Measurements from ENCODE around the gene PELI1.

PELI1 gene, protein sequence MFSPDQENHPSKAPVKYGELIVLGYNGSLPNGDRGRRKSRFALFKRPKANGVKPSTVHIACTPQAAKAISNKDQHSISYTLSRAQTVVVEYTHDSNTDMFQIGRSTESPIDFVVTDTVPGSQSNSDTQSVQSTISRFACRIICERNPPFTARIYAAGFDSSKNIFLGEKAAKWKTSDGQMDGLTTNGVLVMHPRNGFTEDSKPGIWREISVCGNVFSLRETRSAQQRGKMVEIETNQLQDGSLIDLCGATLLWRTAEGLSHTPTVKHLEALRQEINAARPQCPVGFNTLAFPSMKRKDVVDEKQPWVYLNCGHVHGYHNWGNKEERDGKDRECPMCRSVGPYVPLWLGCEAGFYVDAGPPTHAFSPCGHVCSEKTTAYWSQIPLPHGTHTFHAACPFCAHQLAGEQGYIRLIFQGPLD

DNA sequence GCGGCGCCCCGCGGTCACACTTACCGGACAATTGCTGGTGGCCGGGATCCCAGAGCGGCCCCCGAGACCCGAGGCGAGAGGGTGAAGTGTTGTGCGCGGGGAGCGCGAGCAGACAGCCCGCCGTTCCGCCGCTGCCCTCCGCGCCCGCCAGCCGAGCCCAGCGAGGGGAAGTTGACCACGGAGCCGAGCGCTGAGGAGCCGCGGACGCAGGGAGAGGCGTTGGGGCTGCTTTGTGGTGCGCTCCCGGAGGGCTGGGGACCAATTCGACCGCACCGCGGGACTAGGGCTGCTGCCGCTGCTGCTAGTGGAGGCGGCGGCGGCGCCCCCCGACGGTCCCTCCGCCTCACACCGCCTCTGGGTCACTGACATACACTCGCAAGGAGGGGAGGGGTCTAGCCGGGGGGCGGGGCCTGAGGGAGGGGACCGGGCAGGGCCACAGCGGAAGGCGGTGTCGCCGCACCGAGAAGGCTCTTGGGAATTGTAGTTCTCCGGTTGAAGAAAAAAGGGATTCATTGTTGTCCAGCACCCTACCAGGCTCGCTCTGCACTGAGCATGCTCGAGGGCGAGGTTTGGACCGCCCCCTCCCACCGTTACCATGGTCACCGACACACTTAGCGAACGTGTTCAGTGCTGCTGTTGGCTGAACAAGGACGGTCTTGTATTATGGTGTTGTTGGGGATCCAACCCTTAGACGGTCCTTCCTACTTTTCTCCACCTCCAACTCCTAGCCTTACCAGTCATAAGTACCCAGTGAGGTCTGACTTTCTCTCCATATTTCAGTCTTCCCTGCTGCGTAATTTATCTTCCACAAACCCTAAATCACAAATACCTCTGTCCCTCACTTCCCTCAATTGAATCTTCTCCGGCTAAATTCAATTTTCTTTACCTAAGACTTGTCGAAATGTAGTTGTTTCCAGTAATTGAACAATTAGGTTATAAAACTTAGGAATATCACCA, at the start of gene PELI1:
Gene PELI1 (minus strand): TSS at position 364 of the 957 bp plus-strand sequence. CDS start 36,110 bp downstream, outside the sequence.
- peak; percentile 86 to 95 (median 91) for DNase-seq (ENCODE audit: low read depth in 3 of 3)

- DNase-seq (ENCODE audit: low read depth in 3 of 3), result no peak
These were observed 49.3 kb upstream of the PELI1 start for GRCh38 chr2:64193491-64193890.

GRCh38 chr2:64192664-64193105, 48.5 kb upstream of the PELI1 start:
- no peak for DNase-seq (ENCODE audit: low read depth in 3 of 3)

- DNase-seq (ENCODE audit: low read depth in 3 of 3), result no peak
These were observed 47.9 kb upstream of the PELI1 start for GRCh38 chr2:64192125-64192479.

DNA sequence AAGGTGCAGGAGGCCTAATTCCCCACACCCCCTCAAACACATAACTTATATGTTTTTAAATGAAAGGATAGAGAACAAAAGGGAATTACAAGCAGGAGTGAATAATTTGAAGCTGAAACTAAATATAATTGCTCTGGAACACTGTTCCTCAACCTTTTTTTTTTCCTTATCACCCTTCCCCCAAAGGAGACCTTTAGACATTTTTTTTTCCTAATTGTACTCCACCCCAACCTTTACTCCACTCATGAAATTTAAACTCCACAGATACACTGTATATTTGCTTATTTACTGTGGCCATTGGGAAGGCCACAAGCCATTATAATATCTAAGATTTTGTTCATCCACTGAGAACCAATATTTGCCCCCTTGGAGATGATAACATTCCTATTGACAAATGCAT, 45.4 kb upstream of the PELI1 start:
- no peak for DNase-seq (ENCODE audit: low read depth in 3 of 3)

DNA sequence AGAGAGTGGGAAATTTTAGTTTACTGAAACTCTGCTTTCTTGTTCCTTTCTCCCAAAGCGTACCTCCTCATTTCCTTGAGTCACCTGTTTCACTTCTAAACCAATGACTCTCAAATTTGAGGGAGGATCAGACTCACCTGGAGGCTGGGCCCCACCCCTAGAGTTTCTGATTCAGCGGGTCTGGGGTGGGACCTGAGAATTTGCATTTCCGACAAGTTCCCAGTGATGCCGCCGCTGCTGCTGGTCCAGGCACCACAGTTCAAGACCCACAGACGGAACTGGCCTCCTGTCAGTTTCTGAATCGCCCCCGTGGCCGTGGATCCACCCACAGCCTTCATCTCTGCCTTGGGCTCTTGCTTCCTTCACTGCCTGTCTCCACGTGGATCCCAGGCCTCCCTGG, 44.9 kb upstream of the PELI1 start:
- no peak for DNase-seq (ENCODE audit: low read depth in 3 of 3)

DNA sequence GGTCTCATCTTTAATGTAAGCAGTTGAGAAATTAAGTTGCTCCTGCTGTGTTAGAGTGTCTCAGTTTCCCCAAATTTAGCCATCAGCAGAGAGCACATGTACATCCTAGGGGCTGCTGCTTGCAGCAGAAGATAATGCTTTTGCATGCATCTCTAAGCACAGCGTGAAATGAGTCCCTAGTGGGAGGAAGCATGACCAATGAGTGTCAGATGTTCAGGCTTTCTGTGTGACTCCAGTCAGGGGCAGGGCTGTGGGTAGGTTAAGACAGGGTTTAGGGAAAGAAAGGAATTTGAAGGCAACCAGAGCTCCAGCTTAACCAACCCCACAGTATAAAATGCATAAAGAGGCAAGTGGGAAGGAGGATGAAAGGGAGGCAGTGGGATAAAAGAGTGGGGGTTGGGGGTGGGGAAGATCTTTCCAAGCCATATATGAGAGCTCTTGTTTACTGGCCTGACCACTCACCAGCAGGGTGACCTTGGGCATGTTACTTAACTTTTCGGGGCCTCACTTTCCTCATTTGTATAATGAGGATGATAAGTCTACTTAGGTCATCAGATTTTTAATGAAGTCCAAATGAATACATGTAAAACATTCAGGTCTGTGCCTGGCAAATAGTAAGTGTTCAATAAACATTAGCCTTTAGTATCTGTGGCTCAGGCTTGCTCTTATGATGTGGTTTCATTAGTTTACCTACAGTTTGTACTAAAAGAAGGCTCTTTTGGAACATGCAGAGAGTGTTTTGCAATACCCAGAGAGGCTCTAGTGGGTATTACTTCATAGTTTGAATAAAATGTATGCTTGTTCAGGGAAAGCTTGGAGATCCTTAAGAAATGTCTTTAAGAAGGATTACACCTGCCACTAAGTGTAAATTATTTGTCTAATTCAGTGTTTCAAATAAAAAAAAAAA, 42.7 kb upstream of the PELI1 start:
- no peak for DNase-seq (ENCODE audit: low read depth in 3 of 3)

- no peak for DNase-seq (ENCODE audit: low read depth in 3 of 3)
These were observed 35.5 kb upstream of the PELI1 start for GRCh38 chr2:64179582-64180321.

DNA sequence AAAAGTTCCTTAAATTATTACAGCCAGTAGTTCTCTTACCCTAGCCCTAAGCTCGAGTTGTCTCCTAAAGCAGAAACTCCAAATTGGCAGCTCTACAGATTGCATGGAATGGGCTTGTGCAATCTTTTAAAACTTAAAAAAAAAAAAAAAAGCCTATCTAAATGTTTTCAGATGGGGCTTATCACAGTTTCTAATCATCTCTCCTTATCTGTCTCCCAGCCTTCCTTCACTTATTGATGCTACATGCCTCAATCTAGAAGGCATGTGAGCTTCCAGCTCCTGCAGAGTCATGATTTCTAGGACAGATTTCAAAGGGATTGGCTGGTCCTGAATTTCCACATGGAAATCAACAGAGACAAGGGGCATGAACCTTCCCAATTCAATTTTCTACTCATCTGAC, 33.1 kb upstream of the PELI1 start:
- no peak for DNase-seq (ENCODE audit: low read depth in 3 of 3)

DNA sequence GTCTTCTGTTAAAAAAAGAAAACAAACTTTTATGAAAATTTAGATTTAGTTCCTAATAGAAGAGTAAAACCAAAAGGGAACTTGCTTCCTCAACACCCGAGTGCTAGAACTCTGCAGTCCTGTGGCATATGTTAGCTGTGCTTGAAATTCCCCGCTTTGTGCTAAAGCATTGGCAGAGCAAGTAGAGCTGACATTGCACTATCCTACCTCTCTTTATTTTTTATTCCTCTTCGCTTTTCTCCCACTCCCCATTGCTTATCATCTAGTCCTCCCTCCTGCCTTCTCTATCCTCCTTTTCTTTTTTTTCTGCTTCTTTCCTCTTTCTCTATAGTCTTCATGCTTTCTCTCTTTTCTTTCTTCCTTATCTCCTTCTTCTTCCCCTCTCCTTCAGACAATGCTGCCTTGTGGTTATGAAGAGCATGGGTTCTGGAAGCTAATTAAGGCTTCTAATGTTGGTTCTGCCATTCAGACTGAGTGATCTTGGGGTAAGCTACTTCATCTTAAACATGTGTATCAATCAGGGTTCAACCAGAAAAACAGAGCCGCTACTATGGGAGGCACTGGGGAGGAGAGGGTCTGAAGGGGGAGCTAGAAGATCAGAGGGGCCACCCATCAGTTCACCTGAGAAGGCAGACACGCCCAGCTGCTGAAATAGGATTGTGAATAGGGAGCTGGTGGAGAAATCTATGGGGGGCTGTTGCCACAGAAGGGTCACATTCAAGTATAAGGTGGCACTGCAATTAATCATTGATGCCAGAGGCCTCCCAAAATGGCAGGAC, 31.4 kb upstream of the PELI1 start:
- no peak for DNase-seq (ENCODE audit: low read depth in 3 of 3)

DNA sequence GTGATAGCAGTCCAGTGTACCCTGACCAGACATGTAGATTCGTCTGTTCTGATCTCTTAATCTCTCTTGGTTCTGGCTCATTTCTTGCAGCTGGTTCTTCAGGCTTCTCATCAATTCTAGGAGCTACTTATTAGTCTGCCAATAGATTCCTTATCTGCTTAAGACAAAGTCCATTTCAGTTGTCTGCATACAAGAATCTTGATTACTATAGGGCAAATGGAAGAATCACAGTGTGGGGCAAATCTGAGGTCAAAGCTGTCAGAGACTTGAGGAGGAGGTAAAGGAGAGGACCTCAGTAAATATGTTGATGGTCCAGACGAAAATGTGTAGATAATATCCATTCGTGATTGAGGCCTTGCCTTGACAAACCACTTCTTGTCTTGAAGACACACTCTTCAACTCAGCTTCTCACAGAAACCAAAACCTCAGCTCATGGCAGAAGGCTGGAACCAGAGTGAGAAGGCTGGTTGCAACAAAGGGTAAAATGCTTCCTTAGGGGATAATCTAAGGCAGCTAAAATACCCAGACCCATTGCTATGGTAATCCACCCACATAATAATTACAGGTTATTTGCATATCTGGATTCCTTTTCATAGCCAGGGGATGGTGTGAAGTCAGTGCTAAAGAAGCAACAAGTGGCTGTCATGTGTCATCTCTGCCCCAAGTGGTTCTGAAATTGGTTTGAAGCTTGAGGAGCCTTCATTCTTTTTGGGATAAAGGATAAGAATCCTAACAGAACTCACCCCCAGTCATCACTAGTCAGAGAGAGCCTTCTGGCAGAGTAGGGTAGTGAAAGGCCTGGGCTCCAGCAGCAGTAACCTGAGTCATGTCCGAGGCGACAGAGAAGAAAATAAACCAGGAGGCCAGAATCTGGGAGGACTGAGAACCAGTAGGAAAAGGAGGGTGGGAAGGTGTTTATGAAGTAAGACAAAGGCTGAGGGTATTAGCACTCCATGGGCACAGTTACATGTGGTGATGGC, 29.2 kb upstream of the PELI1 start:
- DNase-seq (ENCODE audit: low read depth in 3 of 3), result no peak

DNA sequence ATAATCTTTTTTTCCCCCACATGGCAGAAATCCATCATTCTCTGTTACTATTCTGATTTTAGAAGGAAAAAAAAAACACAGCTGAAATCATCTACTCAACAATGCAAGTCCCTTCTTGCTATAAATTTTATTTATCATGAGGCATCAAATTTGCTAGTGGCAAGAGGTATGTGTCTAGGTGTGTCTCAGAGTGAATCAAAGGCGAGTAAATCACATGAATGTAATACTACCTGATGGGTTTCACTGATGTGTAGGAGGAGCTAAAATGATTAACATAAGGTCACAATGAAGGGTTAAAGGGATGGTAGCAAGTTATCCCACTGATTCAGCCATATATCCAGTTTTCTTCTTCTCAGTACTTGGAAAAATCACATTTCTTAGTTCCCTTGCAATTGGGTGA, 24.5 kb upstream of the PELI1 start:
- no peak for DNase-seq (ENCODE audit: low read depth in 3 of 3)

DNA sequence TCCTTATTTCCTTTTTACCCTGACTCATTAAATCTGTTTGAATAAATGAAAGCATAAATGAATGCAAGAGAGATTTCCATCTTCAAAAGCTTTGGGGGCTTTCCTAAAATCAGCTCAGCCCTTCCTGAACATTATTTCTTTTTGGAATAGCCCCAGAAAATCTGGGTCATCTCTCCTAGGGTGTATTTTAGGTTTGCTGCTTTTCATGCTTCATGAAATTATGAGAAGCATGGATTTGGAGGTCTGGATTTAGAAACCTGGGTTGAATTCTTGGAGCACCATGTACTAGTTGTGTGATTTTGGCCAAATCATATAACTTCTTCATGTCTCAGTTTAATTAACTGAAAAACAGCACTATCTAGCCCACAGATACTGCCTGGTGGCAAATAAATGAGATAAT, 24.0 kb upstream of the PELI1 start:
- no peak for DNase-seq (ENCODE audit: low read depth in 3 of 3)

DNA sequence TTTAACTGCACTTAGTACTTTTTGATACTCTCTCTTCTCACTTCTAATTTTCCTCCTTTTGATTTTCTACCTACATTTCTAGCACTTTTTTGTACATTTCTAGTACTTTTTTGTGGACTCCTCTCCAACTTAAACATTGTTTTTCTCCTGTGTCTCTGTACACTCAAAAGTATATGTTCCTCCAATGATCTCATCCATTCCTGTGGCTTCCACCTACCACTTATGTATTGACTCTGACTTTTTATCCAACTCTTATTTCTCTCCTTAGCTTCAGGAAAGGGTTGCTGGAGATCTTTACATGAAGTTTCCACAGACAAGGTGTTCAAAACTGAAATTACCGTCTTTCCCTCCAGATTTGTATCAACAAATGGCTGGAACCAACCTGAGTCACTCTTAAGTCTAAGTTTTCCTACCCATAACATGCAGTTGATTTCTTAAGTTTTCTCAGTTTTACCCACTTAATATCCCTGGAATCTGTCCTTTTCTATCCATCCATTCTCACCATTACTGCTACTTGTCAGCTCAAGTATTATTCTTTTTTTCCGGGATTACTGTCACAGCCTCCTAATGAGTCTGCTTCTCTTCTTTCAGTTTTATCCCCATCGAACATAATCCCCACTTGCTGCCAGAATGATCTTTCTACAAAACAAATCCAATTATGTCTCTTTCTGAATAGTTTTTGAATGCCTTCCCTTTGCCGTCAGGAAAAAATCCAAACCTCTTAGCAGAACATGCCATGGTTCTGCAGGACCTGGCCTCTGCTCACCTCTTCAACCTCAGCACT, 22.6 kb upstream of the PELI1 start:
- no peak for DNase-seq (ENCODE audit: low read depth in 3 of 3)

- DNase-seq (ENCODE audit: low read depth in 3 of 3), result no peak
These were observed 22.0 kb upstream of the PELI1 start for GRCh38 chr2:64166212-64166611.

DNA sequence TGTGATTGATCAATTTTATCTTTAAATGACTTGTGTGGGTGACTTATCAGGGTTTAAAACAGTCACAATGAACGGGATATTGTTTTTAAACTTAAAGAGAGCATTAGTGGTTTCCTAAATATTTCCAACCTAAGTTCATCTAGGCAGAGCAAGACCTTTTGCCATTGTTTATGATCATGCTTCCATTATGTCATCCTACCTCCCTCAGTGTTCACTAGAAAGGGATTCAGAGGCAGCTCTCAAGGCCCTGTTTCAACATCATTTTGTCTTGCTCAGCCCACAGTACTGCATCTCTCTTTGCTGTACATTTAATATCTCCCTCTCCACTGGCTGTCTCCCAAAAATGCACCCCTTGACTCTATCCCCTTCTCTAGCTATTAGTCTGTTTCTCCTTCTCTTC, 21.5 kb upstream of the PELI1 start:
- no peak for DNase-seq (ENCODE audit: low read depth in 3 of 3)

DNA sequence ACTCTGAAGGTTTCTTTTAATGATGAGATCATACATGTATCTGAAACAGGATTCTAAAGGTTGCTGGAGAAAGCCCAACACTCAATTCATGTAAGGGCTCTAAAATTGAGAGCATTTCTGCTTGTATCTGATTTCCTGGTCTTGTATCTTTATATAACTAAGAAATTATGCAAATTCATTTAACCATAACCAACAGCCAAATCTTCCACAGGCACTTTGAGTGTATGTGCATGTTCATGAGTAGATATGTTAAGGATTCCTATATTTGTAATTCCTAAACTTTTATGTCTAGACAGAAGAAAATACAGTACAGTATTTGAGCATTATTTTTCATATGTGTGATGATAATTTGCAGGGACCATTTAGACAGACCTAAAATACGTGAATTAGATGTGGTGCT, 20.4 kb upstream of the PELI1 start:
- DNase-seq (ENCODE audit: low read depth in 3 of 3), result no peak

DNA sequence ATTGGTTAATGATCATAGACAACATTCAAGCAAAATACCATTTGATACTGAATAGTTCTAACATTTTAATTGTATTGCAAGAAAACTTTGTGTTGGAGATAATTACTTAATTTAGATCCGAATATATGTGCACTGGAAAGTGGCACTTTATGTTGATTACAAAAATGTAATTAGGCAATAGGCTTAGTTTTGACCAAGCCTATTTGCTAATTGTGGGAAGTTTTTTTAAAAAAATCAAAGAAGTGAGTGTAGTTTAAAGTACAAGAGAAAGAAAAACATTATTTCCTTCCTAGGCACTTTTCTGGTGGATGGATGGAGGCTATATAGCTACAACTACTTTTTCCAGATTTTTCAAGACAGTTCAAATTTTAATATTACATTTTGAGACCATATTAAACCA, 18.3 kb upstream of the PELI1 start:
- DNase-seq (ENCODE audit: low read depth in 3 of 3), result no peak
